K562 (cell line): ENCODE measurements around the gene RELA. TPM values are rescaled to one million over a fixed set of nuclear protein-coding genes. Genes with fewer than 3 reads are reported as not detected.

Source experiments
- ATF1 ChIP-seq, 2 experiments: fragments of 450-650 bp in 1 of 2; IDR thresholded peaks; 2 replicates each; pipeline ENCODE4 v1.6.1; 2016; ENCODE audit warnings: missing compliant biosample characterization in 1 of 2, missing genetic modification characterization in 1 of 2
- CHD1 ChIP-seq: fragments of 200-600 bp; sonication (generic); IDR thresholded peaks from one replicate; pipeline ENCODE4 v1.6.1; 2012; ENCODE audit warnings: mild to moderate bottlenecking, moderate library complexity, low read length, inconsistent platforms
- EP400 ChIP-seq: fragments of 450-650 bp; IDR thresholded peaks from 2 replicates; pipeline ENCODE4 v1.6.1; 2017; ENCODE audit warnings: antibody characterized with exemption, mild to moderate bottlenecking, moderate library complexity
- GABPA ChIP-seq: fragments of 200-800 bp; sonication (Bioruptor generic); conservative IDR thresholded peaks from 2 replicates; pipeline ENCODE4 v1.6.1; 2016; ENCODE audit warnings: low read depth, missing genetic modification characterization, missing compliant biosample characterization
- GABPB2 ChIP-seq: fragments of 250-450 bp; sonication (Bioruptor Pico); conservative IDR thresholded peaks from 2 replicates; pipeline ENCODE4 v1.5.1; 2021; ENCODE audit warnings: mild to moderate bottlenecking
- JUNB ChIP-seq: fragments of 450-650 bp; formaldehyde crosslinking; conservative IDR thresholded peaks from 2 replicates; pipeline ENCODE4 v1.4.0; 2020; ENCODE audit warnings: mild to moderate bottlenecking
- MCM5 ChIP-seq: fragments of 450-650 bp; IDR thresholded peaks from 2 replicates; pipeline ENCODE4 v1.6.1; 2016; ENCODE audit warnings: low read depth
- MTA3 ChIP-seq: fragments of 450-650 bp; formaldehyde crosslinking; IDR thresholded peaks from 2 replicates; pipeline ENCODE4 v1.6.1; 2017; ENCODE audit warnings: mild to moderate bottlenecking, borderline replicate concordance
- NCOR1 ChIP-seq: fragments of 450-650 bp; IDR thresholded peaks from 2 replicates; pipeline ENCODE4 v1.6.1; 2016; ENCODE audit warnings: mild to moderate bottlenecking, moderate library complexity
- POU5F1 ChIP-seq: fragments of 150-350 bp; IDR thresholded peaks from 2 replicates; pipeline ENCODE4 v1.6.1; 2014; ENCODE audit warnings: borderline replicate concordance, low read length, low read depth, mild to moderate bottlenecking; ENCODE audit not compliant: partially characterized antibody
- RBM15 ChIP-seq: fragments of 200-400 bp; formaldehyde crosslinking; IDR thresholded peaks from 2 replicates; pipeline ENCODE4 v1.6.1; 2018; ENCODE audit warnings: mild to moderate bottlenecking, low read length, moderate library complexity; ENCODE audit not compliant: insufficient read depth
- RHOXF2B ChIP-seq: fragments of 250-450 bp; sonication (Bioruptor Pico); conservative IDR thresholded peaks from 2 replicates; pipeline ENCODE4 v1.5.1; 2021
- RNF2 ChIP-seq: sonication (generic); IDR thresholded peaks from 2 replicates; pipeline ENCODE4 v1.6.1; 2016
- TAL1 ChIP-seq: fragments of 450-650 bp; IDR thresholded peaks from 2 replicates; pipeline ENCODE4 v1.6.1; 2016; ENCODE audit warnings: mild to moderate bottlenecking
- TCF7L2 ChIP-seq: fragments of 150-350 bp; IDR thresholded peaks from 2 replicates; pipeline ENCODE4 v1.6.1; 2016; ENCODE audit warnings: low read depth, mild to moderate bottlenecking, low read length, moderate library complexity
- TRIM24 ChIP-seq, 2 experiments: fragments of 450-650 bp; IDR thresholded peaks; 2 replicates each; pipeline ENCODE4 v1.6.1; 2016
- ZNF584 ChIP-seq: fragments of 200-800 bp; sonication (Bioruptor generic); IDR thresholded peaks from 2 replicates; pipeline ENCODE4 v1.6.1; 2016; ENCODE audit warnings: low read depth, mild to moderate bottlenecking, missing genetic modification characterization, missing compliant biosample characterization
- polyA plus RNA-seq, 8 experiments: library from polyadenylated mRNA; depleted of rRNA in 4 of 8; stranded (reverse) in 5 of 8; unstranded in 3 of 8; fragments of >200 nt; fragmentation: Nextera tagmentation in 2 of 8; fragmentation: Illumina TruSeq in 1 of 8; extraction: Ambion mirVana in 2 of 8; extraction: Trizol in 1 of 8; gene quantifications; 2 replicates each; pipeline versions ENCODE4 v1.2.1 to v1.2.3, GENCODE V29; 2011 to 2014; ENCODE audit warnings: inconsistent platforms in 1 of 8, missing spikeins in 1 of 8
- total RNA-seq, 7 experiments: library from RNA; depleted of rRNA in 6 of 7; stranded (reverse); fragments of >200 nt in 6 of 7; fragmentation: Illumina TruSeq in 2 of 7; extraction: Trizol in 2 of 7; gene quantifications; 2 replicates each; pipeline versions ENCODE4 v1.2.1 to v1.2.3, GENCODE V29; 2011 to 2021; ENCODE audit warnings: low replicate concordance in 1 of 7
- TF ChIP-seq, protein P1 (sequence below): fragments of 200-800 bp; sonication (Bioruptor generic); IDR thresholded peaks from 2 replicates; pipeline ENCODE4 v1.6.1; 2017; ENCODE audit warnings: missing genetic modification characterization, missing compliant biosample characterization
- TF ChIP-seq, protein P2 (sequence below): fragments of 450-650 bp; formaldehyde crosslinking; IDR thresholded peaks from 2 replicates; pipeline ENCODE4 v1.4.0; 2022; ENCODE audit warnings: mild to moderate bottlenecking, moderate library complexity
- TF ChIP-seq, protein P3 (sequence below): IDR thresholded peaks from 3 replicates; pipeline ENCODE4 v1.6.1; 2011; ENCODE audit warnings: borderline replicate concordance, mild to moderate bottlenecking; ENCODE audit not compliant: insufficient read length, insufficient read depth
- TF ChIP-seq, protein P4 (sequence below): conservative IDR thresholded peaks from 2 replicates; pipeline ENCODE4 v1.6.1; 2011; ENCODE audit warnings: low read depth, mild to moderate bottlenecking, low read length; ENCODE audit not compliant: control insufficient read depth
- TF ChIP-seq, protein P5 (sequence below): fragments of 450-650 bp; conservative IDR thresholded peaks from 2 replicates; pipeline ENCODE4 v1.6.1; 2016; ENCODE audit warnings: missing genetic modification characterization, low read depth, mild to moderate bottlenecking, control low read depth, missing compliant biosample characterization

RELA gene
- total and polyA plus RNA-seq, 9 of the 15 experiments (the other 6 are each of a cell fraction or from before 2014, with no cell fraction given), result 6.0 to 67.4 (median 20.6) TPM

DNA sequence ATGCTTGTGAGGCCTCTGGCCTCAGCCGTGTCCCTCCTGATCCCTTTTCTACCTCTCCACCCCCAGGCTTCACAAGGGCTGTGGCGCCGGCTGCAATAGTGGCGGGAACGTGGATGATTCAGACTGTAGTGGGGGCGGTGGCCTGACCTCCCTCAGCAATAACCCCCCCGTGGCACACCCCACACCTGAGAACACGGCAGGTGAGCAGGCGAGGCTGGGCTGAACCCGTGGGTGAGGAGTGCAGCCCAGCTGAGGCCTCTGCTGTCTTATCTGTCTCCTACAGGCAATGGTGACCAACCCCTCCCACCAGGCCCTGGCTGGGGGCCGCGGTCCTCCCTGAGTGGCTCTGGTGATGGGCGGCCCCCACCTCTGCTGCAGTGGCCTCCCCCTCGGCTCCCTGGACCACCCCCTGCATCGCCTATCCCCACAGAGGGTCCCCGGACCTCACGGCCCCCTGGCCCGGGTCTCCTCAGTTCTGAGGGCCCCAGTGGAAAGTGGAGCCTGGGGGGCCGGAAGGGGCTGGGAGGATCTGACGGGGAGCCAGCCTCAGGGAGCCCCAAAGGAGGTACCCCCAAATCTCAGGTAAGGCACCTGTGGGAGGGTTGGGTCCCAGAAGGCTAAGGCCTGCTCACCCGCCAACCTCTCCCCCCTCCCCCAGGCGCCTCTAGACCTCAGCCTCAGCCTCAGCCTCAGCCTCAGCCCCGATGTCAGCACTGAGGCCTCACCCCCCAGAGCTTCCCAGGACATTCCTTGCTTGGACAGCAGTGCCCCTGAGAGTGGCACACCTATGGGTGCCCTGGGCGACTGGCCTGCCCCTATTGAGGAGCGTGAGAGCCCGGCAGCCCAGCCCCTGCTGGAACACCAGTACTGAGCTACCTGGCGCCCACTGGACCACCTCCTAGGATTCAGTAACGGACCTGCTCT, 26.3 kb downstream of the RELA start (continued):
- TF ChIP-seq ATF1 (CRISPR knock-in tag; IDR thresholded peaks at IDR 0.05) (no peak), ATF1 (tag; IDR thresholded peaks at IDR 0.05) (peak; percentile 27; the same call in 1 of the 2 replicates), TRIM24 (IDR thresholded peaks at IDR 0.05) (peak; percentile 58 to 67; a peak in 3 of 4 replicates), JUNB (no peak), POU5F1 (no peak), MCM5 (no peak), MTA3 (peak; percentile 78; the same call in 1 of the 2 replicates), CHD1 (no peak), RHOXF2B (CRISPR knock-in tag) (no peak), RBM15 (no peak), NCOR1 (peak; percentile 89), ZNF584 (CRISPR knock-in tag) (no peak), TAL1 (peak; percentile 83), GABPB2 (CRISPR knock-in tag) (no peak), RNF2 (peak; percentile 44; the same call in 1 of the 2 replicates), GABPA (tag) (no peak), EP400 (no peak), TCF7L2 (no peak)
- TF ChIP-seq, protein P1, sequence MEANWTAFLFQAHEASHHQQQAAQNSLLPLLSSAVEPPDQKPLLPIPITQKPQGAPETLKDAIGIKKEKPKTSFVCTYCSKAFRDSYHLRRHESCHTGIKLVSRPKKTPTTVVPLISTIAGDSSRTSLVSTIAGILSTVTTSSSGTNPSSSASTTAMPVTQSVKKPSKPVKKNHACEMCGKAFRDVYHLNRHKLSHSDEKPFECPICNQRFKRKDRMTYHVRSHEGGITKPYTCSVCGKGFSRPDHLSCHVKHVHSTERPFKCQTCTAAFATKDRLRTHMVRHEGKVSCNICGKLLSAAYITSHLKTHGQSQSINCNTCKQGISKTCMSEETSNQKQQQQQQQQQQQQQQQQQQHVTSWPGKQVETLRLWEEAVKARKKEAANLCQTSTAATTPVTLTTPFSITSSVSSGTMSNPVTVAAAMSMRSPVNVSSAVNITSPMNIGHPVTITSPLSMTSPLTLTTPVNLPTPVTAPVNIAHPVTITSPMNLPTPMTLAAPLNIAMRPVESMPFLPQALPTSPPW (CRISPR knock-in tag), result peak; percentile 88
- TF ChIP-seq, protein P2, sequence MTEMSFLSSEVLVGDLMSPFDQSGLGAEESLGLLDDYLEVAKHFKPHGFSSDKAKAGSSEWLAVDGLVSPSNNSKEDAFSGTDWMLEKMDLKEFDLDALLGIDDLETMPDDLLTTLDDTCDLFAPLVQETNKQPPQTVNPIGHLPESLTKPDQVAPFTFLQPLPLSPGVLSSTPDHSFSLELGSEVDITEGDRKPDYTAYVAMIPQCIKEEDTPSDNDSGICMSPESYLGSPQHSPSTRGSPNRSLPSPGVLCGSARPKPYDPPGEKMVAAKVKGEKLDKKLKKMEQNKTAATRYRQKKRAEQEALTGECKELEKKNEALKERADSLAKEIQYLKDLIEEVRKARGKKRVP, result no peak
- TF ChIP-seq, protein P3, sequence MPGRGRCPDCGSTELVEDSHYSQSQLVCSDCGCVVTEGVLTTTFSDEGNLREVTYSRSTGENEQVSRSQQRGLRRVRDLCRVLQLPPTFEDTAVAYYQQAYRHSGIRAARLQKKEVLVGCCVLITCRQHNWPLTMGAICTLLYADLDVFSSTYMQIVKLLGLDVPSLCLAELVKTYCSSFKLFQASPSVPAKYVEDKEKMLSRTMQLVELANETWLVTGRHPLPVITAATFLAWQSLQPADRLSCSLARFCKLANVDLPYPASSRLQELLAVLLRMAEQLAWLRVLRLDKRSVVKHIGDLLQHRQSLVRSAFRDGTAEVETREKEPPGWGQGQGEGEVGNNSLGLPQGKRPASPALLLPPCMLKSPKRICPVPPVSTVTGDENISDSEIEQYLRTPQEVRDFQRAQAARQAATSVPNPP, result no peak
- TF ChIP-seq, protein P4, sequence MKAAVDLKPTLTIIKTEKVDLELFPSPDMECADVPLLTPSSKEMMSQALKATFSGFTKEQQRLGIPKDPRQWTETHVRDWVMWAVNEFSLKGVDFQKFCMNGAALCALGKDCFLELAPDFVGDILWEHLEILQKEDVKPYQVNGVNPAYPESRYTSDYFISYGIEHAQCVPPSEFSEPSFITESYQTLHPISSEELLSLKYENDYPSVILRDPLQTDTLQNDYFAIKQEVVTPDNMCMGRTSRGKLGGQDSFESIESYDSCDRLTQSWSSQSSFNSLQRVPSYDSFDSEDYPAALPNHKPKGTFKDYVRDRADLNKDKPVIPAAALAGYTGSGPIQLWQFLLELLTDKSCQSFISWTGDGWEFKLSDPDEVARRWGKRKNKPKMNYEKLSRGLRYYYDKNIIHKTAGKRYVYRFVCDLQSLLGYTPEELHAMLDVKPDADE, result peak; percentile 76
- TF ChIP-seq, protein P5, sequence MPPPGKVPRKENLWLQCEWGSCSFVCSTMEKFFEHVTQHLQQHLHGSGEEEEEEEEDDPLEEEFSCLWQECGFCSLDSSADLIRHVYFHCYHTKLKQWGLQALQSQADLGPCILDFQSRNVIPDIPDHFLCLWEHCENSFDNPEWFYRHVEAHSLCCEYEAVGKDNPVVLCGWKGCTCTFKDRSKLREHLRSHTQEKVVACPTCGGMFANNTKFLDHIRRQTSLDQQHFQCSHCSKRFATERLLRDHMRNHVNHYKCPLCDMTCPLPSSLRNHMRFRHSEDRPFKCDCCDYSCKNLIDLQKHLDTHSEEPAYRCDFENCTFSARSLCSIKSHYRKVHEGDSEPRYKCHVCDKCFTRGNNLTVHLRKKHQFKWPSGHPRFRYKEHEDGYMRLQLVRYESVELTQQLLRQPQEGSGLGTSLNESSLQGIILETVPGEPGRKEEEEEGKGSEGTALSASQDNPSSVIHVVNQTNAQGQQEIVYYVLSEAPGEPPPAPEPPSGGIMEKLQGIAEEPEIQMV, result no peak
